ENCODE measurements around the gene RPS15. TPM values are rescaled to one million over a fixed set of nuclear protein-coding genes. Genes with fewer than 3 reads are reported as not detected.

Gene RPS15
- 2,836 and 3,749 TPM in 2 replicates for polyA plus RNA-seq (2012; rRNA removed)
- polyA plus RNA-seq (2012; cell fraction: cytosol; rRNA removed): 2,019 and 3,381 TPM in 2 replicates
- 943 and 2,115 TPM in 2 replicates for polyA plus RNA-seq (2012; cell fraction: nucleus; rRNA removed)

- Histone ChIP-seq H3K4me1 (ENCODE audit: control insufficient read depth in 1 of 2, insufficient read depth in 2 of 2, low read depth in 1 of 2, low read length in 1 of 2) (peaks cover 3 to 17% of the 10 kb centered on the region in 2 experiments; a peak in 3 of 4 replicates), H3K9ac (peak within 1 kb of the TSS; percentile 96), H3K27me3 (ENCODE audit: insufficient read depth) (no peaks in the 10 kb centered on the region), H3K27ac (ENCODE audit: low read depth in 2 of 2, low read length in 1 of 2) (peak within 1 kb of the TSS; percentile 81 to 82), H3K4me3 (ENCODE audit: low read depth in 2 of 2, low read length in 1 of 2) (peak within 1 kb of the TSS; percentile 80 to 81), H2AFZ (ENCODE audit: low read depth) (peak within 1 kb of the TSS; percentile 79; the same call in 1 of the 2 replicates), H3K79me2 (ENCODE audit: insufficient read depth) (peaks cover 43% of the 10 kb centered on the region), H3K9me2 (no peaks in the 10 kb centered on the region), H3K9me3 (no peaks in the 10 kb centered on the region), H3K36me3 (replicated peaks in 1 of 2; ENCODE audit: control insufficient read depth in 1 of 2, insufficient read depth in 2 of 2, low read length in 1 of 2) (peaks cover 35 to 51% of the 10 kb centered on the region in 2 experiments), H4K20me1 (ENCODE audit: insufficient read depth) (peaks cover 50% of the 10 kb centered on the region), H3F3A (replicated peaks; ENCODE audit: insufficient read depth) (peaks cover 56% of the 10 kb centered on the region), H3K4me2 (peak within 1 kb of the TSS; percentile 97)
- CTCF ChIA-PET: interaction anchor here (0.7 to 2.0 kb wide), 6 partner anchors 9 to 122 kb away, joined by 3 to 9 read pairs (median 4); no protein-coding TSS in a partner anchor
- peak; percentile 96 for DNase-seq
- POLR2A ChIA-PET: interaction anchor here (1.1 kb wide), 1 partner anchor 169 kb away, joined by 3 read pairs; the partner anchor contains the start of gene CIRBP
- WGBS (ENCODE audit: low lambda C conversion rate): 6% methylated on average over 27 of the region's 100 CpGs
- TF ChIP-seq PBX3 (IDR thresholded peaks at IDR 0.05): peak; percentile 37; the same call in 1 of the 2 replicates
- TF ChIP-seq CTCF (IDR thresholded peaks at IDR 0.05): peak; percentile 86
- TF ChIP-seq SIN3A (IDR thresholded peaks at IDR 0.05; ENCODE audit: borderline replicate concordance, low read depth, low read length): peak; percentile 91; the same call in 1 of the 2 replicates
- peak; percentile 50; the same call in 1 of the 2 replicates for TF ChIP-seq USF2 (IDR thresholded peaks at IDR 0.05; ENCODE audit: borderline replicate concordance, low read depth, low read length)
- no peak for TF ChIP-seq GATA2 (CRISPR knock-in tag; IDR thresholded peaks at IDR 0.05)
- TF ChIP-seq IRF3 (IDR thresholded peaks at IDR 0.05; ENCODE audit: low read depth, low read length): no peak
- no peak for TF ChIP-seq EZH2phosphoT487 (IDR thresholded peaks at IDR 0.05; ENCODE audit: borderline replicate concordance, low read depth)
- TF ChIP-seq MAX (IDR thresholded peaks at IDR 0.05; ENCODE audit: low read depth): peak; percentile 89
- no peak for TF ChIP-seq RXRA (IDR thresholded peaks at IDR 0.05; ENCODE audit: borderline replicate concordance, low read depth)
- TF ChIP-seq GABPA (IDR thresholded peaks at IDR 0.05; ENCODE audit: low read depth): peak; percentile 91
- peak; percentile 14; the same call in 1 of the 2 replicates for TF ChIP-seq JUND (IDR thresholded peaks at IDR 0.05)
- peak; percentile 99 for TF ChIP-seq ZBTB33 (IDR thresholded peaks at IDR 0.05; ENCODE audit: borderline replicate concordance, low read depth)
- TF ChIP-seq YY1 (IDR thresholded peaks at IDR 0.05; ENCODE audit: low read depth): peak; percentile 87
- TF ChIP-seq ELF1 (IDR thresholded peaks at IDR 0.05): peak; percentile 91
- TF ChIP-seq MXI1 (IDR thresholded peaks at IDR 0.05; ENCODE audit: low read depth, low read length): peak; percentile 82
- peak; percentile 99 for TF ChIP-seq TAF1 (IDR thresholded peaks at IDR 0.05; ENCODE audit: borderline replicate concordance, low read depth, low read length)
- no peak for TF ChIP-seq RFX5 (IDR thresholded peaks at IDR 0.05; ENCODE audit: low read length)
- peak; percentile 82; the same call in 1 of the 2 replicates for TF ChIP-seq REST (IDR thresholded peaks at IDR 0.05; ENCODE audit: low read depth, low read length)
Measured at GRCh38 chr19:1438035-1438932, at the start of gene RPS15. TSS of gene RPS15 (plus strand) at chr19:1438396. CDS start at chr19:1438426, 30 bp downstream.

Measured in SK-N-SH (cell line).